Stimulated activated CD8-positive, alpha-beta memory T cell treated with anti-CD3 and anti-CD28 coated beads, Interleukin-15, amount 100 ng/mL, for 1 hour (primary cell): ENCODE measurements around the gene C17orf50.

Experiments used
- DNase-seq: peaks from one replicate; pipeline ENCODE4 v3.0.0-alpha.2; 2020; ENCODE audit warnings: low read depth

The C17orf50 gene

GRCh38 chr17:35788477-35789368 is 28.0 kb downstream of the C17orf50 start:
- DNase-seq, result no peak

GRCh38 chr17:35790841-35791240 is 30.2 kb downstream of the C17orf50 start:
- no peak for DNase-seq

- DNase-seq, result no peak
Measured at GRCh38 chr17:35791681-35792350, 31.1 kb downstream of the C17orf50 start.

- no peak for DNase-seq
Measured at GRCh38 chr17:35793257-35793656, 32.6 kb downstream of the C17orf50 start.

- no peak for DNase-seq
Measured at GRCh38 chr17:35795007-35795870, 34.6 kb downstream of the C17orf50 start, which contains the start of gene MMP28. Gene MMP28, minus strand, starts transcription at chr17:35795641. Its CDS starts 264 bp downstream, at chr17:35795377.

- DNase-seq, result no peak
Measured at GRCh38 chr17:35795871-35796265, 35.2 kb downstream of the C17orf50 start.

GRCh38 chr17:35796942-35797341 is 36.3 kb downstream of the C17orf50 start:
- DNase-seq, result no peak

- no peak for DNase-seq
Measured at GRCh38 chr17:35797370-35797769, 36.7 kb downstream of the C17orf50 start.

- no peak for DNase-seq
Measured at GRCh38 chr17:35797918-35798317, 37.2 kb downstream of the C17orf50 start.

- DNase-seq, result no peak
Measured at GRCh38 chr17:35799942-35800341, 39.3 kb downstream of the C17orf50 start.

- no peak for DNase-seq
Measured at GRCh38 chr17:35801583-35802224, 41.0 kb downstream of the C17orf50 start.

- no peak for DNase-seq
Measured at GRCh38 chr17:35804658-35805192, 44.0 kb downstream of the C17orf50 start.

- DNase-seq, result no peak
Measured at GRCh38 chr17:35807371-35808144, 46.9 kb downstream of the C17orf50 start.

- no peak for DNase-seq
Measured at GRCh38 chr17:35808240-35808961, 47.7 kb downstream of the C17orf50 start.

GRCh38 chr17:35808962-35809854 is 48.5 kb downstream of the C17orf50 start, which contains the start of gene TAF15:
Gene TAF15, plus strand, starts transcription at chr17:35809484. Its CDS starts 86 bp downstream, at chr17:35809570.
- peak; percentile 88 for DNase-seq

GRCh38 chr17:35809855-35810461 is 49.3 kb downstream of the C17orf50 start:
- DNase-seq, result no peak

GRCh38 chr17:35811759-35812158 is 51.1 kb downstream of the C17orf50 start:
- DNase-seq, result no peak

- DNase-seq, result no peak
Measured at GRCh38 chr17:35812456-35812855, 51.8 kb downstream of the C17orf50 start.
